Measurements from ENCODE around the gene PRR20G.

- TF ChIP-seq USF1 (CRISPR knock-in tag; IDR thresholded peaks at IDR 0.05): no peak
- TF ChIP-seq CTCF (IDR thresholded peaks at IDR 0.05 in 2 of 3, conservative IDR thresholded peaks at IDR 0.05 in 1 of 3; ENCODE audit: insufficient read depth in 2 of 3, low read depth in 1 of 3, low read length in 3 of 3): no peak
These were observed 40.6 kb upstream of the PRR20G start for GRCh38 chr3:127328421-127328820.
